ENCODE results near the gene EGFLAM.

Gene EGFLAM

DNA sequence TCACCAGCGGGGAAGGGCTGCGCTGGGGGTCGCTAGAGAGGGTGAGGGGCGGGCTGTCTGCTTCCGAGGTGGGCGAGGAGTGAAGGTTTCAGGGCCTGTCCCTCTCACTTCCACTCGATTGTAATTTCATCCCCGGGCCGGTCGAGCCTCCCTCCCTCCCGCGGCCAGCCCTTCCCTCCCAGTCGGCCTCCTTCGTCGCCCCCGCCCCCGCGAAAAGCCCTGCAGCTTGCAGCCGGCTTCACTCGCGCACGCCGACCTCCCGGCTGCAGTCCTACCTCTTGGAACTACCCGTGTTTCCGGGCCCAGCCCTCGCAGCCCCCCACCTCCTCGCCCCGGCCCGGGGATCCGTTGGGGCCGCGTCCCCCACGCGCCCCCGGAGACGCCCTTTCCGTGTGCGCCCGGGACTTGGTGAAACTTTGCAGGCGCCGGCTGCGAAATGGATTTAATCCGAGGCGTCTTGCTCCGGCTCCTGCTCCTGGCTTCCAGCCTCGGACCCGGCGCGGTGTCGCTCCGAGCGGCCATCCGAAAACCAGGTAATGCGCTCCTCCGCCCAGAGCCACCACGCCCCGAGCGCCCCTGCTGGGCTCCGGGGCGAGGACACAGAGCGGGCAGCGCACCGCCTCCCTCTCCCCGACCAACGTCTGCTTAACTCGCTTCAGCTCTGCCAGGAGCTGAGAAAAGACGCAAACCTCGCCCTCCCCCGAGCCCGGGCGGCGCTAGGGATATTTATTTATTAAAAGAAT, at the start of gene EGFLAM:
Gene EGFLAM, plus strand, starts transcription at position 241 of the 743 bp plus-strand sequence. Its CDS starts 196 bp downstream, at position 437.
- no peak for DNase-seq

- no peak for DNase-seq
Observed at GRCh38 chr5:38208782-38209378, 49.5 kb upstream of the EGFLAM start.

- no peak for DNase-seq
Observed at GRCh38 chr5:38210676-38211353, 47.5 kb upstream of the EGFLAM start.

DNA sequence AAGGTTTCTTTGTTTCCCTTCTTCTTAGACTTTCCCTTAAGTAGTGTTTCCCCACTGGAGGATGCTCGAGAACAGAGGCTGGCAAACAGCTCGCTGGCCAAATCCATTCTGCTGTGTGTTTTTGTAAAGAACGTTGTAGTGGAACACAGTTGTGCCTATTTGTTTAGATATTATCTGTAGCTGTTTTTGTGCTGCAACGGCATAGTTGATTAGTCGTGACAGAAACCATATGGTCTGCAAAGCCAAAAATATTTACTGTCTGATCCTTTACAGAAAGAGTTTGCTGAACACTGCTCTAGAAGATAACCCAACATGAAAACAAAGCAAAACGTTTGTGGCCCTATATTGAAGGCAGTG, 47.0 kb upstream of the EGFLAM start:
- no peak for DNase-seq

DNA sequence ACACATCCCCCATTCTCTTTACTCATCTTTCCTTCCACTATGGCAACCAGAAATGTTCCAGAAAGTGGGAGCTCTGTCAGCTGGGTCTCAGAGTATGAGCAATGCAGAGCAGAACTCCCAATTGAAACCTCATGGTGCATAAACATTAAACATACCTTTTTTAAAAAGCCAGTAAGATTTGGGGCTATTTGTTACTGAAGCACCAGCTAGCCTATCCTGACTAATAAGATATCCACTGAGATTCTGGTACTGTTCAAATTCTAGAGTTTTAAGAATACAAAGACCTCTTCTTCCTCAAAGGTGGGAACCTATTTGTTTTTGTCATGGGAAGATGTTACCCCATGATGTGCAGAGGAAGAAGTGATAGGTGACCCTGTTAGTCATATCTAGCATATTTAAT, 46.1 kb upstream of the EGFLAM start:
- no peak for DNase-seq

GRCh38 chr5:38226091-38226490, 32.3 kb upstream of the EGFLAM start:
- DNase-seq = no peak

GRCh38 chr5:38228914-38229313, 29.4 kb upstream of the EGFLAM start:
- no peak for DNase-seq

GRCh38 chr5:38234737-38235136, 23.6 kb upstream of the EGFLAM start:
- no peak for DNase-seq

GRCh38 chr5:38237681-38238080, 20.7 kb upstream of the EGFLAM start:
- DNase-seq = no peak

DNA sequence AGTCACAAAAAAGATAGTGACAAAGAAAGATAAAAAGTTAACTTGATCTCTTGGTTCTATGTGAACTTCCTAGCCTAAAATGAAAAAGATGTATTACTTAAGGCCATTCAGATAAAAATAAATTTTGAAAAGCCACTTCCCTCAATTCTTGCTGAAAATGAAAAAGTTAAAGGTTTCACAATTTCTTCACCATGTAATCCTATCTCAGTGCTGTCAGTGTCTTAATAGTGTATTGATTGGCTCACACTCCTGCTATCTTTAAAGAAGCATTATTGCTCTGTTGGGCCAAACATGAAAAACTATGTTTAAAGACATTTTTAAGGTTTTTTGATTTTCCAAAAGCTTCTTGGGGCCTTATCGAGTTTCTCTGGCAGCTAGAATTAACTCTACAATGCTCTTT, 18.1 kb upstream of the EGFLAM start:
- no peak for DNase-seq

GRCh38 chr5:38241655-38242054, 16.7 kb upstream of the EGFLAM start:
- no peak for DNase-seq

- DNase-seq = no peak
Observed at GRCh38 chr5:38245307-38245706, 13.1 kb upstream of the EGFLAM start.

- DNase-seq = no peak
Observed at GRCh38 chr5:38249301-38249700, 9.1 kb upstream of the EGFLAM start.

GRCh38 chr5:38249812-38250211, 8.5 kb upstream of the EGFLAM start:
- no peak for DNase-seq

DNA sequence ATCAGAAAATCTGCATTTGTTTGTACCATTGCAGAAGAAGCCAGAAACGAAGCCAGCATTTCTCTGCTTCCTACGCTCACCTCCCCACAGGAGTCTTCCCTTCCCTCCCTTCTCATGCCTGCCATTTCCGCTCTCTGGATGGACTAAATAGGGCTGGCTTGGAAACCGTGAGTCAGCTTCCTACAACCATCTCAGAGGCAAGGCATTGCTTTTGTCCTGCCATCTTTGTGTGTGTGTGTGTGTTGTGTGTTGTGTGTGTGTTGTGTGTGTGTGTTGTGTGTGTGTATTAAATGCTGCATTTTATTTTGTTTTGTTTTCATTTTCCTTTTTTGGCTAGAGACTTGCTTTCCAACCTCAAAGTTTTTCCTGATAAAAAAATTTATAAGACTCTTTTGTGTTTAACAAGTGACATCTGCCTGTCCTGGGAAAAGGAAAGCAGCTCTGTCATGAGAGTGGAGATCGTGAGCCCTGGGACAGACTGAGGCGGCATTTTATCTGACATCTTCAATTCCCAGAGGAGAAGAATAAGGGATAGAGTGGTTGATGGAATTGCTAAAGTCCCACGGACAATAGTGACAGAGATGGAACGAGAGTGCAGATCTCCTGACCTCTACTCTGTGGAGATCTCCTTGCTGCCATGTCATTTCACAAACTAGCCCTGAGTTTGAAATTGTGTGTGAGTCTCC, 7.5 kb upstream of the EGFLAM start:
- no peak for DNase-seq

DNA sequence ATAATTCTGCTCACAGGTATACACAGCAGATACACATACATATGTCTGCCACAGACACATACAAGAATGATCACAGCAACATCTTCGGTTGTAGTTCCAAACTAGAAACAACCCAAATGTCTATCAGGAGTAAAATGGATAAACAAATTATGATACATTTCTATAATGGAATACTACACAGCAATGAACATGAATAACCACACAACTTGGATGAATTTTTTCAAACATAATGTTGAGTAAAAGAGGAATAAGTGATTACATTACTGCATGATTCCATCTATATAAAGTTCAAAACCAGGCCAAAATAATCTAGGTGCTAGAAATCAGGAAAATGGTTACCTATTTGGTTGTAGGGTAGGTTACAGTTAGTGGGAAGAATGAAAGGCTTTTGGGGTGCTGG, 4.6 kb upstream of the EGFLAM start:
- DNase-seq = no peak

- DNase-seq = no peak
Observed at GRCh38 chr5:38257308-38258041, 884 bp upstream of the EGFLAM start.

DNA sequence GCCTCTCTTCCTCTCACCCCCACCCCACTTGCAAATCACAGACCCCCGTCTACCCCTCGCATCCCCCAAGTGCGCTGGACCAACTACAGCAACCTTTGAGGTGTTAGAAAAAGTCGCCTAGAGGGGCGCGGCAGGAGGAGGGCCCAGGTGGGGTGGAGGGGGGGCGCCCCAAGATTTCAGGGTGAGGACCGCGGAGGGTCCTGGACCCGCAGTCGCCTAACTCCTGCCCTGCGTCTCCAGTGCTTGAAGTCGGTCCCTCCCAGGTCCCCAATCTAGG, 379 bp upstream of the EGFLAM start:
- DNase-seq = no peak

GRCh38 chr5:38259062-38259808, 876 bp downstream of the EGFLAM start:
- DNase-seq = no peak

DNA sequence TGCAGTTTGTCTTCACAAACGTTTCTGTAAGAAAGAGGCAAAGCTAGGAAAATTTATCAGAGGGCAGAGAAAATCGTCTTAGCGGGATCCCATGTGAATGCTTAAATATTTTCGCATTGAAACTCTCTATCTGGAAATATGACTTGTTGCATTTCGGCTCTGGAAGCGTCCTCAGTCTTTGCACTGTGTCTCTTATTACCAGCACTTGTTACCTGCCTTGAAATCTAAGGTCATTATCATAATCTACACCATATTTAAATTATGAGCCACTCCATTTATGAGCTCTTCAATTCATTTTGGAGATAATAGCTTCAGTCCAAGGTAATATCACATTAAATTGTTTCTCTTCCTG, 1.4 kb downstream of the EGFLAM start:
- no peak for DNase-seq

GRCh38 chr5:38263983-38264382, 5.6 kb downstream of the EGFLAM start:
- no peak for DNase-seq

- DNase-seq = peak; percentile 8
Observed at GRCh38 chr5:38265546-38266179, 7.3 kb downstream of the EGFLAM start.

Data from activated naive CD4-positive, alpha-beta T cell treated with Interleukin-2 at 50 U/mL for 16 hours (primary cell).